CD4-positive, CD25-positive, alpha-beta regulatory T cell (primary cell): Measurements from ENCODE around the gene C11orf71. TPM values are rescaled to one million over a fixed set of nuclear protein-coding genes. Genes with fewer than 3 reads are reported as not detected.

Experiments
- ATAC-seq, 2 donors: fragments of 150-1000 bp; cut with Tn5 transposase; one replicate each; pipeline ENCODE4 v1.10.0; 2021; ENCODE audit warnings: low read depth in 2 of 2, moderate number of reproducible peaks in 2 of 2, moderate library complexity in 1 of 2
- DNase-seq, 3 donors: peaks; one replicate each; pipeline versions ENCODE4 v3.0.0 to v3.0.0-alpha.2; 2012 to 2022; ENCODE audit warnings: mixed read lengths in 1 of 3
- H3K27ac ChIP-seq: one replicate; pipeline ENCODE4 v1.7.0; 2013; ENCODE audit warnings: mild to moderate bottlenecking, low read length; ENCODE audit not compliant: insufficient read depth, poor library complexity, severe bottlenecking
- H3K27me3 ChIP-seq: one replicate; pipeline ENCODE4 v1.7.0; 2013; ENCODE audit warnings: low read length; ENCODE audit not compliant: control insufficient read depth, insufficient read depth
- H3K36me3 ChIP-seq: one replicate; pipeline ENCODE4 v1.7.0; 2013; ENCODE audit warnings: mild to moderate bottlenecking, low read length, moderate library complexity; ENCODE audit not compliant: control insufficient read depth, insufficient read depth
- H3K4me1 ChIP-seq: 2 replicates; pipeline ENCODE4 v1.7.0; 2013; ENCODE audit warnings: mild to moderate bottlenecking, low read length; ENCODE audit not compliant: insufficient read depth, control insufficient read depth, poor library complexity, severe bottlenecking
- H3K4me3 ChIP-seq: one replicate; pipeline ENCODE4 v1.7.0; 2013; ENCODE audit warnings: low read depth, mild to moderate bottlenecking, low read length, moderate library complexity
- H3K9me3 ChIP-seq, 2 experiments: 1 replicate in 1 of 2; 2 replicates in 1 of 2; pipeline ENCODE4 v1.7.0; 2013; ENCODE audit warnings: low read length in 2 of 2, mild to moderate bottlenecking in 1 of 2, moderate library complexity in 1 of 2; ENCODE audit not compliant: control insufficient read depth in 2 of 2
- H3K27ac Mint-ChIP-seq, 3 donors: one replicate each; pipeline ENCODE4 v1.8.0; 2020 to 2022; ENCODE audit warnings: mild to moderate bottlenecking in 3 of 3, mixed read lengths in 3 of 3, moderate library complexity in 2 of 3
- H3K27me3 Mint-ChIP-seq: one replicate; pipeline ENCODE4 v1.8.0; 2022; ENCODE audit warnings: mild to moderate bottlenecking, mixed read lengths
- H3K36me3 Mint-ChIP-seq: one replicate; pipeline ENCODE4 v1.8.0; 2020; ENCODE audit warnings: mixed read lengths
- H3K4me1 Mint-ChIP-seq, 4 donors: one replicate each; pipeline ENCODE4 v1.8.0; 2020 to 2022; ENCODE audit warnings: mixed read lengths in 4 of 4, mild to moderate bottlenecking in 1 of 4
- H3K4me3 Mint-ChIP-seq, 4 donors: one replicate each; pipeline ENCODE4 v1.8.0; 2020 to 2022; ENCODE audit warnings: mild to moderate bottlenecking in 4 of 4, mixed read lengths in 4 of 4, moderate library complexity in 3 of 4
- H3K9me3 Mint-ChIP-seq, 7 donors: one replicate each; pipeline ENCODE4 v1.8.0; 2020 to 2022; ENCODE audit warnings: mixed read lengths in 7 of 7, mild to moderate bottlenecking in 3 of 7, moderate library complexity in 2 of 7
- polyA plus RNA-seq, 4 donors: library from polyadenylated mRNA; unstranded; fragments of 300-500 nt; fragmentation: Illumina TruSeq; gene quantifications; one replicate each; pipeline ENCODE4 v1.2.3, GENCODE V29; 2021
- total RNA-seq: library from RNA; stranded (reverse); gene quantifications from one replicate; pipeline ENCODE4 v1.2.3, GENCODE V29; 2022

The C11orf71 gene
- total and polyA plus RNA-seq, 5 donors from 2014 or later, result 11.4 to 17.2 (median 15.4) TPM

- H3K27me3 Mint-ChIP-seq, result peaks cover 29% of the 10 kb centered on the region
- Histone ChIP-seq H3K9me3 (peaks cover 3% of the 10 kb centered on the region in 2 experiments), H3K27ac (no peak overlapping the region), H3K27me3 (peaks cover 16% of the 10 kb centered on the region), H3K4me3 (no peak overlapping the region), H3K4me1 (no peaks in the 10 kb centered on the region), H3K36me3 (no peaks in the 10 kb centered on the region)
- H3K27ac Mint-ChIP-seq, result no peak overlapping the region
- no peak for ATAC-seq
- DNase-seq, result no peak
- H3K36me3 Mint-ChIP-seq, result no peaks in the 10 kb centered on the region
- H3K4me1 Mint-ChIP-seq, result peaks cover 0 to 6% (median 0%) of the 10 kb centered on the region in 4 donors
- H3K9me3 Mint-ChIP-seq, result peaks cover 0 to 7% (median 0%) of the 10 kb centered on the region in 7 donors
- no peak overlapping the region for H3K4me3 Mint-ChIP-seq
These were observed 15.8 kb downstream of the C11orf71 start for GRCh38 chr11:114384487-114384886.

- Histone ChIP-seq H3K9me3 (peaks cover 3% of the 10 kb centered on the region in 2 experiments), H3K4me3 (no peak overlapping the region), H3K27ac (no peak overlapping the region), H3K36me3 (no peaks in the 10 kb centered on the region), H3K27me3 (peaks cover 16% of the 10 kb centered on the region), H3K4me1 (no peaks in the 10 kb centered on the region)
- Mint-ChIP-seq H3K27me3 (peaks cover 26% of the 10 kb centered on the region), H3K9me3 (peaks cover 0 to 7% (median 0%) of the 10 kb centered on the region in 7 donors), H3K4me3 (no peak overlapping the region), H3K4me1 (peaks cover 0 to 6% (median 0%) of the 10 kb centered on the region in 4 donors), H3K27ac (no peak overlapping the region), H3K36me3 (no peaks in the 10 kb centered on the region)
- DNase-seq (no peak), ATAC-seq (no peak)
These were observed 17.8 kb downstream of the C11orf71 start for GRCh38 chr11:114382509-114382908.

GRCh38 chr11:114379394-114380069, 20.8 kb downstream of the C11orf71 start:
- peaks cover 7% of the 10 kb centered on the region for H3K27me3 ChIP-seq
- Mint-ChIP-seq H3K4me3 (no peak overlapping the region), H3K27ac (no peak overlapping the region), H3K9me3 (peaks cover 0 to 7% (median 0%) of the 10 kb centered on the region in 7 donors), H3K4me1 (peaks cover 0 to 6% (median 0%) of the 10 kb centered on the region in 4 donors), H3K36me3 (no peaks in the 10 kb centered on the region), H3K27me3 (peaks cover 34% of the 10 kb centered on the region)
- no peaks in the 10 kb centered on the region for H3K4me1 ChIP-seq
- H3K36me3 ChIP-seq, result no peaks in the 10 kb centered on the region
- no peak overlapping the region for H3K4me3 ChIP-seq
- H3K27ac ChIP-seq, result no peak overlapping the region
- ATAC-seq (no peak), DNase-seq (no peak)
- peaks cover 3% of the 10 kb centered on the region in 2 experiments for H3K9me3 ChIP-seq

GRCh38 chr11:114377612-114378267, 22.6 kb downstream of the C11orf71 start:
- peaks cover 31% of the 10 kb centered on the region for H3K27me3 Mint-ChIP-seq

GRCh38 chr11:114375052-114375451, 25.3 kb downstream of the C11orf71 start:
- peaks cover 4% of the 10 kb centered on the region for H3K36me3 Mint-ChIP-seq
- no peaks in the 10 kb centered on the region for H3K27me3 ChIP-seq
- no peak overlapping the region for H3K27ac ChIP-seq
- H3K27ac Mint-ChIP-seq, result no peak overlapping the region
- DNase-seq, result no peak
- ATAC-seq, result no peak
- H3K27me3 Mint-ChIP-seq, result peaks cover 23% of the 10 kb centered on the region
- no peaks in the 10 kb centered on the region for H3K9me3 Mint-ChIP-seq
- H3K4me1 ChIP-seq, result no peaks in the 10 kb centered on the region
- no peaks in the 10 kb centered on the region for H3K9me3 ChIP-seq
- H3K4me3 Mint-ChIP-seq, result no peak overlapping the region
- no peaks in the 10 kb centered on the region for H3K4me1 Mint-ChIP-seq
- H3K36me3 ChIP-seq, result no peaks in the 10 kb centered on the region
- no peak overlapping the region for H3K4me3 ChIP-seq

More at GRCh38 chr11:114377612-114378267, 22.6 kb downstream of the C11orf71 start:
- Mint-ChIP-seq H3K4me3 (no peak overlapping the region), H3K4me1 (peaks cover 0 to 6% (median 0%) of the 10 kb centered on the region in 4 donors), H3K27ac (no peak overlapping the region), H3K36me3 (no peaks in the 10 kb centered on the region), H3K9me3 (peaks cover 0 to 3% (median 0%) of the 10 kb centered on the region in 7 donors)
- Histone ChIP-seq H3K4me3 (no peak overlapping the region), H3K27ac (no peak overlapping the region), H3K4me1 (no peaks in the 10 kb centered on the region), H3K27me3 (peaks cover 3% of the 10 kb centered on the region), H3K9me3 (peaks cover 3% of the 10 kb centered on the region in 2 experiments), H3K36me3 (no peaks in the 10 kb centered on the region)
- no peak for DNase-seq
- ATAC-seq, result no peak

GRCh38 chr11:114368918-114369680, 31.2 kb downstream of the C11orf71 start:
- peaks cover 9% of the 10 kb centered on the region for H3K27me3 Mint-ChIP-seq

GRCh38 chr11:114367244-114367957, 32.9 kb downstream of the C11orf71 start:
- Mint-ChIP-seq H3K27me3 (peaks cover 16% of the 10 kb centered on the region), H3K4me3 (no peak overlapping the region), H3K4me1 (no peaks in the 10 kb centered on the region), H3K9me3 (no peaks in the 10 kb centered on the region), H3K36me3 (peaks cover 4% of the 10 kb centered on the region), H3K27ac (no peak overlapping the region)
- Histone ChIP-seq H3K36me3 (no peaks in the 10 kb centered on the region), H3K27ac (no peak overlapping the region), H3K9me3 (no peaks in the 10 kb centered on the region), H3K27me3 (peaks cover 10% of the 10 kb centered on the region), H3K4me3 (no peak overlapping the region), H3K4me1 (no peaks in the 10 kb centered on the region)
- DNase-seq, result no peak
- no peak for ATAC-seq

More at GRCh38 chr11:114368918-114369680, 31.2 kb downstream of the C11orf71 start:
- H3K27ac Mint-ChIP-seq, result no peak overlapping the region
- H3K4me1 ChIP-seq, result no peaks in the 10 kb centered on the region
- peaks cover 8% of the 10 kb centered on the region for H3K27me3 ChIP-seq
- H3K4me1 Mint-ChIP-seq, result no peaks in the 10 kb centered on the region
- H3K4me3 ChIP-seq, result no peak overlapping the region
- H3K27ac ChIP-seq, result no peak overlapping the region
- H3K36me3 ChIP-seq, result no peaks in the 10 kb centered on the region
- no peak overlapping the region for H3K4me3 Mint-ChIP-seq
- DNase-seq, result no peak
- H3K9me3 Mint-ChIP-seq, result no peaks in the 10 kb centered on the region
- peaks cover 4% of the 10 kb centered on the region for H3K36me3 Mint-ChIP-seq
- ATAC-seq, result no peak
- H3K9me3 ChIP-seq, result no peaks in the 10 kb centered on the region
